Activated gamma-delta T cell treated with anti-CD3 and anti-CD28 coated beads, Interleukin-2, amount 50 U/mL, for 16 hours (primary cell): ENCODE data around the gene TTC1.
"Not testable (repeated sequence)": the region's sequence is repeated elsewhere in the genome, so short reads cannot be mapped to it uniquely, and the experiment has no call there.

Source experiments
- DNase-seq: peaks from one replicate; pipeline ENCODE4 v3.0.0-alpha.2; 2020; ENCODE audit warnings: low read depth

Gene TTC1

DNA sequence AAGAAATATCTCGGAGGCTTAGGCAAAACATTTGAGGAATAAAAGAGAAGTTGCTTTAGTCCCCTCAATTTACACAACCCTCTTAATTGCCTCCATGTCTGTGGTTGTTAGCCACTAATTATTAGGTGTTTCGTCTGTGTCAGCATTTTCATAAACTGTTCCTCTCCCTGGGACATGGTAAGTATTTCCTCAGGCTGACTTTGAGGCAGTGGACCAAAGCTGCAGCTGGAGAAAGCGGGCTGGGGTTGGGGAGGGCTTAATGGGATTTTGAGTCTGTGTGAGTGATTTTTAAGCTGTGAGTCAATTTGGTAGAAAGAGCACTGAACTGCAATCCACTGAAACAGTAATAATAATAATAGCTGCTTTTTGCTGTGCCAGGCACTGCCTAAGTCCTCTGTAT lies 13.0 kb upstream of the TTC1 start:
- DNase-seq: no peak

DNA sequence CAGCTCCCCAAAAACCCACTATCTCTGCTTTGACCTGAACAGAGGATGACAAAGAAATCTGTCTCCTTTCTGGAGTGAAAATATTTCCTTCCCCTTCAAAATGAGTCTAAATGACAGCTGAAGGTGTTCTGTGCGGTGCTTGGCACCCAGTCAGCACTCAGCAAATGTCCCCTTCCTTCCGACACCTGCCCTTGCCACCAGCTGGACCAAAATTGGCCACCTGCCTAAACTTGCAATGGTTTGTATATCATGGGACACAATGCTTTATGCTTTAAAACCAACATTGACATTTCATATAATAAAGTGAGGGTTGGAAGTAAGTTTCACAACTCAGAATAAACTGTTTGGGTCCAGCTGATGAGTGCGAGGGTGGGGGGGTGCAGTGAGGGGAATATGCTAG lies 7.5 kb upstream of the TTC1 start:
- no peak for DNase-seq

DNA sequence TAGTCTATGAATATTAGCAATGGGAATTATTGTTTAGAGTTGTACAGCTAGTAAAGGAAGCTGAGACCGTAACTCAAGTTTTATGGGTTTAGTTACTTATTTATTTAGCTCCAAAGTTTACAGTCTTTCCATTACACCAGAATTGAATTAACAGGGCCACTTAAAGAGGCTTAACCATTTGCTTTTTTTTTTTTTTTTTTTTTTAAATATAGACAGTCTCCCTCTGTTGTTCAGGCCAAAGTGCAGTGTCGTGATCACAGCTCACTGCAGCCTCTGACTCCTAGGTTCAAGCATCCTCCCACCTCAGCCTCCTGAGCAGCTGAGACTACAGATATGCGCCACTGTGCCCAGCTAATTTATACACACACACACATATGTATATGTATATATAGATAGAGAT lies 1.4 kb upstream of the TTC1 start:
- DNase-seq: no peak

DNA sequence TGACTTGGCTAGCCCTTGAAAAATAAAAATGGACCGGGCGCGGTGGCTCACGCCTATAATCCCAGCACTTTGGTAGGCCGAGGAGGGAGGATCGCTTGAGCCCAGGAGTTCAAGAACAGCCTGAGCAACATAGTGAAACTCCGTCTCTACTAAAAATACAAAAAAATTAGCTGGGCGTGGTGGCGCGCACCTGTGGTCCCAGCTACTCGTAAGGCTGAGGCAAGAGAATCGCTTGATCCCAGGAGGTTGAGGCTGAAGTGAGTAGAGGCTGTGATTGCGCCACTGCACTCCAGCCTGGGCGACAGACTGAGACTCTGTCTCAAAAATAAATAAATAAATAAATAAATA lies 436 bp upstream of the TTC1 start:
- not testable (repeated sequence) for DNase-seq

DNA sequence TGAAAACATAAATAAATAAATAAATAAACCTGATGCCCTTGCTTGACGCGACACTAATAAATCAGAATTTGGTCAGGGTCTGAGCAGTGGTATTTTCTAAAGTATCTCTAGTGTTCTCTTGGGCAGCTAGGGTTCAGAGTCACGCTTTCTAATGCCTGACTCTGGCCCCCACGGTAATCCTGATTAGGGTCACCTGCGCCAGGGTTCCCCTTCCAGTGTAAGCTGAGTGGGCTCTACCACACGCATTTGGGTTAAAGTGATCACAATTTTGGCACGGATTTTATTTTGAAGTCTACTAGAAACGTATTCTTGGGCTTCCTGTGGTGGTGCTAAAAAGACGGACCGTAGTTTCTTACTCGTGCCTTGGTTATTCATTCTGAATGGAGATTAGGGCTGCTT lies 651 bp downstream of the TTC1 start:
- DNase-seq: no peak

DNA sequence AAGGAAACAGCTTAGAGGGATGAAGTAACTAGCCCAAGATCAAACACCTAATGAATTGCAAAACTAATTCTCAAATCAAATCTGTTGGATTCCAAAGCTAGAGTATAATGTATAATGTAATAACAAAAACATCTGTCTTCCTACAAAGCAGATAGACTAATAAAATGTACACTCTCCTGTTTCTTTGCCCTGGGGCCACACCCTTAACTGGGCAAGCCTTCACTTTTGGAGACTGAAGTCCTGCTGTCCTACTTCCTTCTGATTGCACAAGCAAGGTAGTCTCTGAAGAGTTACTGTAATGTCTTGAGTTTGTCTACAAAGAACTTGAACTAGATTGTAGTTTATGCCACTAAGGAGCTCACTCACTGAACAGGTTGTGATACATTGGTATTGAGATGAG lies 2.5 kb downstream of the TTC1 start:
- DNase-seq: no peak

DNA sequence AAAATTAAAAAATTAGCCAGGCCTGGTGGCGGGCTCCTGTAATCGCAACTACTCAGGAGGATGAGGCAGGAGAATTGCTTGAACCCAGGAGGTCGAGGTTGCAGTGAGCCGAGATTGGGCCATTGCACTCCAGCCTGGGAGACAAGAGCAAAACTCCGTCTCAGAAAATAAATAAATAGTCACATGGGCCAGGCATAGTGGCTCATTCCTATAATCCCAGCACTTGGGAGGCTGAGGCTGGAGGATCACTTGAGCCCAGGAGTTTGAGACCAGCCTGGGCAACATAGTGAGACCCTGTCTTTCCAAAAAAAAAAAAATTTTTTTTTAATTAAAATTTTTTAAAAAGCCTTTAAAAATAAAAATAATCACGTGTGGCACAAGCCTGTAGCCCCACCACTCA lies 5.3 kb downstream of the TTC1 start:
- not testable (repeated sequence) for DNase-seq

DNA sequence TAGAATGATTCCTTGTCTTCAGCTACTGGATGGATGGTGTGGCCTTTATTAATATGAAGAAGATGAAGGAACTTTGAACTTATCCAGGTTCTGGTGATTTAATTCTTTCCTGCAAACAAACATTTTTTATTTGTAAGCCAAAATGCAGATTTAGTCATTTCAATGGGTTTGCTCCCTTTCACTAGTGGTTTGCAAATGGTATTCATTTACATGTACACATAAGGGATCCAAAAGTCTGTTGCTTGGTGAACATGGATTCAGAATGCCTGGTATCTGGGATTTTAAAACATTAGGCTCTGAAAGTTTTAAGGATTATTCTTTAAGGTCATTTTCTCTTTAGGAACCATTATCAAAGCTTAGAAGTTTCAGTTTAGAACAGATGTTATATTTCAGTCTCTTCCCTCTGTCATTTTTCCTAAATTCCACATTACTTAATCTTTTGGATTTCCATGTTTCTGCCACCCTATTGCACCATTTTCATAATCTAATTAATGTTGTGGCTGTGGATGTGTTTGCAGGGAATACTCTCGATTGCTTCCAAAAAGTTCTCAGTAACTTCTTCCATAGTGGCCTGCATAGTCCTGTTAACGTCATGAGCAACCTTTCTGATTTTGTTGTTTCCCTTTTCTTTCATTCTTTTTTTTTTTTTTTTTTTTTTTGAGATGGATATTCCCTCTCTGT lies 10.1 kb downstream of the TTC1 start:
- DNase-seq: no peak

DNA sequence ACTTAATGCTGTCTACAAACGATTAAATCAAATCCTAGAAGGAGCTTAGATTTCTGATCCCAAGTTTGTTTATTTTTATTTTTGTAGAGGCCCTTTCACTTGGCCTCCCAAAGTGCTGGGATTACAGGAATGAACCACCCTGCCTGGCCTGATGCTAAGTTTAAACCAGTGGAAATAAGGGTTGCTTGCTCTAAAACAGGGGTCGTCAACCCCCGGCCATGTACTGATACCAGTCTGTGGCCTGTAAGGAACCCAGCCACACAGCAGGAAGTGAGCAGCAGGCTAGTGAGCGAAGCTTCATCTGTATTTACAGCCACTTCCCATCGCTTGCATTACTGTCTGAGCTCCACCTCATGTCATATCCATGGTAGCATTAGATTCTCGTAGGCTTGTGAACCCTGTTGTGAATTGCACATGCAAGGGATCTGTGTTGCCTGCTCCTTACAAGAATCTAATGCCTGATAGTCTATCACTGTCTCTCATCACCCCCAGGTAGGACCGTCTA lies 11.4 kb downstream of the TTC1 start:
- no peak for DNase-seq

DNA sequence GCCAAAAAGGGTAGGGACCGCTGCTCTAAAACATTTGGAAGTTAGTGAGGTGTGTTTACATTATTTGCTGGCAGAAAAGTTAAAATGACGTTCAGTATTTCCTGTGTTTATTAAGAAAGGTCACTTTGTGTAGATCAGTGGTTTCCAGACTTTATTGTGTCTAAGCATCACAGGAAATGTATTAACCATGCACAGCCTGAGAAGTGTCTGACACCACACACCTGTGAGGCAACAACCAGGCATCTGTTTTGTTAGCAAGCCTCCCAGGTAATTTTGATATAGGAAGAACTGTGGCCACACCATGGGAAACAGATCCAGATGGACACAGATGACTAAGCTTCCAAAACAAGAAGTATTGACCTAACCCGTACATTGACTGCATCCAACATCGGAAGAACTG lies 12.0 kb downstream of the TTC1 start:
- no peak for DNase-seq

DNA sequence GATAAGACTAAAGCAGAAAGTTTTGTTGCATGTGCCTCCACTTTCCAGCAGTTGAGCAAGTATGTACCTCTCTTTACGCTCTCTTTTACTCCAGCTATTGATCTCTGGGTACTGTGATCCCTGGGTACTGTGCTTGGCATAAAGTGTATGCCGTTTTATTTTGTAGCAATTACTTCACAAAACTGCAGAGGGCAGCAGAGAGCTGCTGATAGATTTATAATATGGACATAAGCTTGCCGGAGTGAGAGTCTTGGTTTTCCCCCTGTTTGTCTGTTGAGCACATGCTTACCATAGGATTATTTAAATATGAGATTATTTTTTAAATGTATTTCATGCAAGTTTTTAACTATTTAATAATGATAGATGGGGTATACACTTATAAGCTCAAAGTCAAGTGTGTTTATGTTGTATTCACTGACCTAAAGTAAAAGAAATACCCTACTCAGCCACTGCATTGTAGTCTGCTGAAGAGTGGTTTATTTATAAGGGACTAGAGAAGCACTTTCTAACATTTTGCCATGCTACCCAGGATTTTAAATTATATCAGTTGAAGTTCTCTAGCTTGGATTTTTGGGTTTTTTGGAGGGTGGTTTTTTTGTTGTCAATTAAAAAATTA lies 13.0 kb downstream of the TTC1 start:
- DNase-seq: peak; percentile 26

DNA sequence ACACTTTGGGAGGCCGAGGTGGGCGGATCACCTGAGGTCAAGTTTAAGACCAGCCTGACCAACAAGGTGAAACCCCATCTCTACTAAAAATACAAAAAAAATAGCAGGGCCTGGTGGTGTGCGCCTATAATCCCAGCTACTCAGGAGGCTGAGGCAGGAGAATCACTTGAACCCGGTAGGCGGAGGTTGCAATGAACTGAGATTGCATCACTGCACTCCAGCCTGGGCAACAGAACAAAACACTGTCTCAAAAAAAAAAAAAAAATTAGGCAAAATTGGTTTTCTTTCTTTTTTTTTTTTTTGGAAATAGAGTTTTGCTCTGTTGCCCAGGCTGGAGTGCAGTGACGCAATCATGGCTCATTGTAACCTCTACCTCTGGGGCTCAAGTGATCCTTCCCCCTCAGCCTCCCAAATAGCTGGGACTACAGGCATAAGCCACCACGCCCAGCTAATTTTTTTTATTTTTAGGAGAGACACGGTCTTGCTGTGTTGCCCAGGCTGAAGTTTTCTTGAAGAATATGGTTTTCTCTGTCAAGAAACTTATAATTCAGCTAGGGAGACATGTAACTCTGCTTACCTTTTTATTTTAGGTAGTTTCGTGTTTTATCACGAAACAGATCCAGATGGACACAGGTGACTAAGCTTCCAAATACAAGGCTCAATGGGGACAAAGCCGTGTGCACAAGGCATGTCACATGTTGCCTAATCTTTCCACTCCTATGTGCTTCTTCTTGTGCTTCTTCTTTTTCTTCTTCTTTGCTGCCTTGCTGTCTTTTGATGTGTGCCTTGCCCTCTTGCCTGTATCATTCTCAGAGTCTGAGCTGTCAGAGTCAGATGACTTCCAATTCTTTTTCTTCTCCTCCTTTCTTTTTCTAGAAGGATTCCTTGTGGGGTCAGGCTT lies 14.3 kb downstream of the TTC1 start:
- DNase-seq: no peak

DNA sequence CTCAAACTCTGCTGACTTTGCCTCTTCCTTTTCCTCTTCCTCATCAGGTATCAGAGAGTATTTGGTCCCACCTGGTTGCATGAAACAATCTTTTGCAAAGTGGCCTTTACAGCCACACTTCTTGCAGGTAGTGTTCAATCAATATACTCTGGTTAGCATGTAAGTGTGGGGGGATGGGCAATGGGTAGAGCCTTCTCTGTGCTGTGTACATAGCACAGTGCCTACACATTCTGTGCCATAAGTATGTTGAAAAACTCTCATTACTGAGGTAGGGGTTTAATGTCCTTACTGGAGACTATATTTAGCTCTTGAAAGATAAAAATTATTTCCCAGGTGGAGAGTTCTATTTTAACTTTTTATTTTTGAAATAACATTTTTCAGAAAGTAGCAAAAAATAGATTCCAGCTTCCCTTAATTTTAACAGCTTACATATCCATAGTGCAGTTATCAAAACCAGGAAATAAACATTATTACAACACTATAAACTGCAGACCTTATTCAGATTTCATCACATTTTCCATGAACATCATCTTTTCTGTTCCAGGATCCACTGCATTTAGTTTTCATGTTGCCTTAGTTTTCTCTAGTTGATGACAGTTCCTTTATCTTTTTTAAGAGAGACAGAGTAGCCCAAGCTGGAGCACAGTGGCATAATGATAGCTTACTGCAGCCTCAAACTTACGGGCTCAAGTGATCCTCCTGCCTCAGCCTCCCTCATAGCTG lies 15.1 kb downstream of the TTC1 start:
- no peak for DNase-seq

DNA sequence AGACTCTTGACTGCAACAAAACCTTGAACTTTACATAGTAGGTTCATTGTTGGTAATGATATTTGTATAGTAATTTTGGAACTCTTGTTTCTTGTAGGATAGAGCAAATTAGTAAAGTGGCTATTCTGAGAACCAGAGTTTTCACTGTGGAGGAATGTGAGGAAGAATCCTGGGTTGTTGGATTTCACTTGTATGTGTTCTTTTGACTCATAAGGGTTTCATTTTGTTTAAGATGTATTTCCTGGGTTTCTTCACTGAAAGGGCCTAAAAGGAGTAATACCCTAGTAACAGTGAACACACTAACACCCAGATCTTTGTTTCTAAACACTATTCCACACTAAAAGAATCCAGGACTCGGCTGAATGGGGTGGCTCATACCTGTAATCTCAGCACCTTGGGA lies 20.1 kb downstream of the TTC1 start:
- DNase-seq: no peak

DNA sequence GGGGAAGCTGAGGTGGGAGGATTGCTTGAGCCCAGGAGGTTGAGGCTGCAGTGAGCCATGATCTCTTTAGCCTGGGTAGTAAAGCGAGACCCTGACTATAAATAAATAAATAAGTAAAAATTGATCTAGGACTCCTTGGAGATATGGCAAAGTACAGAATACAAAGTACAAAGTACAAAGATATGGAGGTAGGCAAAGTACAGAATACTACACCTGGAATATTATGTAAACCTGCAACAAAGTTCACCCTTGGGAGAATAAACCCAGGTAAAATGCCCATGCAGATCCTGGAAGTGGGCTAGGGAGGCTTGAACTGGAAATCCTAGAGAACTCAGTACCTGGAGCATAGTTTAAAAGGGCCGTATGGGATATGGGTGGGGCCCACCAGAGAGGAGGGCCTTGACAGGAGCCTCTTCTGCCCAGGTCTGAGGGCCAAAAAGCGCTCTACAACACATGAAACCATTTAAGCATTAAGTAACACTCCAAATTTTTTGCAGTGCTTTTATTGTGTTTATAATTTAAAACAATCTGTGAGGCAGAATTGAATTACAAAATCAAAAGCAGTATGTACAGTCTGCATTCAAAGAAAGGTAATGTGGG lies 20.7 kb downstream of the TTC1 start:
- DNase-seq: no peak

DNA sequence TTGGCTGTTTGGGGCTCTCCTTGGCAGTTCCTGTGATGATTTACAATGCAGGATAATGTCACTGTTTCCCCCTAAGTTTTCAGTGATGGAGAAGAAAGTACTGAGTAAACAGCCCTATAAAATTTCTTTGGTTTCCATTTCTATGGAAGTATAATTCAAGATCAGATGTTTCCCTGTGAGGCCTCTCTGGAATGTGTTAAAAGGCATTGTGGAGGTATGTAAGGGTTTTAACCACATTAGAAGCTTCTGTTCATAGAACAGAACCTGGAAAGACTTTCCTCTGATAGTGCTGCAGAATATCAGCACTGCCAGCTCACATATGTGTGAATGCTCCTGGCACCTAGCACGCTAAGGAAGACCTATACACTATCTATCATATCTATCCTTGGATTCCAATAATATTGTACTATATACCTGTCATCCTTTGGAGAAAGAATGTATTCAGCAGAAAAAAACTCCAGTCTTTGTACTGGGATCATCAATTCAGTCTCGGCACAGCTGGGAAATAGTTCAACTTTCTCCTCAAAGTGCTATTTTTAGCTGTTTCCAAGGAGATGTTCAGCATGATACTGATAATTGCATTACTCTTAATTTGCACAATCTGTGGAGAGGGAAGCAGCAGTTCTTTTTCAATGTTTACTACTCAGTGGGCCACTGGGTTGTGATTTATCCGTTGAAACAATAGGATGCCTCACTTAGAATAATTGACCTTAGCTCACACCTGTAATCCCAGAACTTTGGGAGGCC lies 21.9 kb downstream of the TTC1 start:
- DNase-seq: no peak

DNA sequence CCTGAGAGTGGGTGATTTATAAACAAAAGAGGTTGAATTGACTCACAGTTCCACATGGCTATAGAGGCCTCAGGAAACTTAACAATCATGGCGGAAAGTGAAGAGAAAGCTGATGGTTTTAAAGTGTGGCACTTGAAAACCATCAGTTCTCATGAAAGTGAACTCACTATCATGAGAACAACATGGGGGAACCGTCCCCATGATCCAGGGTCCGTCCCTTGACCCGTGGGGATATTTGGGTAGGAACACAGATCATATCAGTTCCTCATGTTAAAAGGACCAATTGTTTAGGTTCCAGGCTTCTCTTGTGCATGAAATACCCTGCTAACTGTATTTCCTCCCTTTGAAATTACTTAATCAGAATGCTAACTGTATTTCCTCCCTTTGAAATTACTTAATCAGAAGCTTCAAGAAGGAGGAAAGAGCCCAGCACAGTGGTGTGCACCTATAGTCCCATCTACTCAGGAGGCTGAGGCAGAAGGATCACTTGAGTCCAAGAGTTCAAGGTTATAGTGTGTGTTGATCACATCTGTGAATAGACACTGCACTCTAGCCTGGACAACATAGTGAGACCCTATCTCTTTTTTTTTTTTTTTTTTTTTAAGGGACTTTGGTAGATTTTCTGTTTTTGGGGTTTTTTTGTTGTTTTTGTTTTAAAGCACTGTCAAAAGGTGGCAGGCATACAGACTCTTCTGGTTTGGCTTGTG lies 24.8 kb downstream of the TTC1 start:
- no peak for DNase-seq

DNA sequence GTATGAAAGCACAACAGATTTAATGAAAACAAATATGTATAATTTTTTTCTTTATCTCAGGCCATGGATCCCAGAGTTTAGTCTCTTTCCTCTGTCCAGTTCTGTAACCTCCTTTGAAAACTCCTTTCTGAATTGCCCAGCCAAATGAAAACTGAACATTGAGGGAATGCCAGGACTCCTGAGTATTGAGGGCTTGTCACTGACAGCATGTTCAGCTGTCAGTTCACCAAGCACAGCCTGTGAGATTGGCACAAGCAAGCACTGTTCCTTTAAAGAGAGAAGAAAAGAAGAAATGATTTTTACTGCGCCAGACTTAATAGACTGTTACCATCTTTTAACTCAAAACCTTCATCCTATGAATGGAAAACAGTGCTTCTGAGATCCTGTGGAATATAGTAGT lies 27.3 kb downstream of the TTC1 start:
- DNase-seq: no peak

DNA sequence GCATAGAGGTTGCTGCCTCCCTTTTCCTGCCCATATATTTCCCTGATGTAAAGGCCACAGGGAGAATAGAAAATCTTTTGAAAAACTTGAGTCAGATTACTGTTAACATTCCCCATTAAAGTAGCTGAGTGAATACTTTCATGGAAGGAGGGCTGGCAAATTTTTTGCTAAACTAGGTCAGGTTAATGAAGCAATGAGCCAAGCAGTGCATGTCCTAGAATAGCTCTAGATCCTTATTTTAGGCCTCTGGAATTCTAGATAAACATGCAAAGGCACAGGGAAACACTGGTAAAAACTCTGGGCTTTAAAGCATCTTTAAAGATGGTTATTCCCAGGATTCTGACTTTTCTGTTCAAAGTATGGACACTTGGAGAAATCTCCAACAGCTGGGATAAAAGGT lies 27.9 kb downstream of the TTC1 start:
- no peak for DNase-seq

DNA sequence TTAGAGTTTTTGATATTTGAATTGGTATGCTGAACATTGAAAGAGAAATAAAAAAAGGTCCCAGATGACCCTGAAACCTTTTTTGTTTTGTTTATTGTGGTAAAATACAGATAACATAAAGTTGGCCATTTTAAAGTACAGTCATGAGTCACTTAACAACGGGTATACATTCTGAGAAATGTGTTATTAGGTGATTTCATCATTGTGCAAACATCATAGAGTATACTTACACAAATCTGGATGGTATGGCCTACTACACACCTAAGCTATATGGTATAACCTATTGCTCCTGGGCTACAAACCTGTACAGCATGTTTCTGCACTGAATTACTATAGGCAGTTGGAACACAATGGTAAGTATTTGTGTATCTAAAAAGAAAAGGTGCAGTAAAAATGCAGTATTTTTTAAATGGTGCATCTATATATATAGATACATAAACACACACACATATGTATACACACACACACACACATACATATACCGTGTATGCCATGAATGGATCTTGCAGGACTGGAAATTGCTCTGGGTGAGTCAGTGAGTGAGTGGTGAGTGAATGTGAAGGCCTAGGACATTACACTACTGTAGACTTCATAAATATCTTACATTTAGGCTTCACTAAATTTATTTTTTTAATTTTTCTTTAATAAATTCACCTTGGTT lies 31.0 kb downstream of the TTC1 start:
- no peak for DNase-seq
